ENCODE data around the gene CNDP1.

- TF ChIP-seq CTCF (IDR thresholded peaks at IDR 0.05) (no peak), POLR2A (IDR thresholded peaks at IDR 0.05) (no peak)
Observed at GRCh38 chr18:74486119-74486849, 48.0 kb upstream of the CNDP1 start.

Measured in lower leg skin (tissue), 3 donors.